ENCODE data around the gene EPAS1. TPM values are rescaled to one million over a fixed set of nuclear protein-coding genes. Genes with fewer than 3 reads are reported as not detected.

Gene EPAS1
- total and polyA plus RNA-seq, 2 of the 8 experiments (the other 6 are each of a cell fraction or from before 2014, with no cell fraction given) = 2.0 to 4.9 TPM

DNA sequence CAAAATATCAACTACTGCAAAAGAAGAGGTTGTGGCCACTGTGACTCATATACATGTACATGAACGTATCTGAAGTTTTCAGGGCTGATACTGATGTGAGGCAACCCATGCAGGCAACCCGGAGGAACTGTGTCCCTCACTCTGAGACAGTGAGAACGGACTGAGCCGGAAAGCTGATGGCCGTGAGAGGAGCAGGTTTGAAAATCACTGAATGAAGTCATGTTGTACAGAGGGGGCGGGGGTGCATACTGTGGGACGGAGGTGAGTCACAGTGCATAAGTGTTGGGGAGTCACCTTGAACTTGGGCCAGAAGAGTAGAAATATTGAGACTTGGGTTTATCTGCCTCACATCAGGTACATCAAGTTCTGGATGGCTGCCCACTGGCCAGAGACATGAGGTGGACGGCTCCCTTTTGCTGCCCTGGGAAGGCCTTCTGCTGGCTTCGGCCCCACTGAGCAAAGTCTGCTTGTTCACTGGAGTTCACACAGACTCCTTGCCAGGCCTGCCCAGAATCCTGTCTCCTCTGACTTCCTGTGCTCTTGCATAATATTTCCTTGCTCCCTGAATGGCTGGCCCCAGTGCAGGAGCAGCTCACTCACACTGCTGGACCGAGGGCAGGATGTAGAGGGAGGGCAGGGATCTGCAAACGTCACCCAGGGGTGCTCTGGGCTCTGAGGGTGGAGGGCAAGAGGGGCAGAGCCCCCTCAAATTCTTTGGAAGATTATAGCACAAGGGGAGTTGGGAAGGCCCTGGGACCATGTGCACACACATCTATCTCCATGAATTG lies 18.1 kb downstream of the EPAS1 start:
- Histone ChIP-seq H2BK12ac (ENCODE audit: low read depth, low read length) (no peak overlapping the region), H2AK5ac (ENCODE audit: low read depth, low read length) (no peak overlapping the region), H2BK120ac (replicated peaks; ENCODE audit: low read depth, low read length) (no peak overlapping the region), H3K4me2 (ENCODE audit: insufficient read depth in 1 of 2, low read depth in 2 of 2, low read length in 2 of 2) (no peak overlapping the region), H3K27me3 (replicated peaks in 1 of 4; ENCODE audit: control insufficient read depth in 3 of 4, extremely low read depth in 1 of 4, insufficient read depth in 3 of 4, low read length in 3 of 4) (peaks cover 0 to 1% (median 0%) of the 10 kb centered on the region in 4 experiments; a peak in 1 of 7 replicates), H3K14ac (ENCODE audit: insufficient read length) (no peak overlapping the region), H3K23me2 (ENCODE audit: low read depth, low read length) (no peaks in the 10 kb centered on the region), H2AFZ (ENCODE audit: low read length) (no peak overlapping the region), H3K56ac (replicated peaks; ENCODE audit: insufficient read length, low read depth, low read length) (no peak overlapping the region), H2BK20ac (ENCODE audit: low read length) (no peak overlapping the region), H3K4me3 (ENCODE audit: extremely low read depth in 1 of 4, insufficient read depth in 2 of 4, low read depth in 3 of 4, low read length in 4 of 4) (no peak overlapping the region), H3K4me1 (replicated peaks in 1 of 4; ENCODE audit: control insufficient read depth in 3 of 4, insufficient read depth in 4 of 4, low read length in 3 of 4) (peaks cover 0 to 2% (median 0%) of the 10 kb centered on the region in 4 experiments; a peak in 1 of 7 replicates), H3K23ac (ENCODE audit: insufficient read length) (no peak overlapping the region), H3K9me3 (ENCODE audit: insufficient read depth in 2 of 2, low read depth in 1 of 2, low read length in 1 of 2) (no peaks in the 10 kb centered on the region), H3K79me1 (ENCODE audit: low read depth, low read length) (no peaks in the 10 kb centered on the region), H4K8ac (ENCODE audit: extremely low read depth, insufficient read depth, low read length) (no peak overlapping the region), H3K79me2 (ENCODE audit: control insufficient read depth in 1 of 2, insufficient read depth in 2 of 2, low read length in 2 of 2) (no peaks in the 10 kb centered on the region), H3K27ac (ENCODE audit: low read depth, low read length) (no peak overlapping the region), H3K18ac (ENCODE audit: extremely low read depth, low read length) (no peak overlapping the region), H2BK15ac (ENCODE audit: low read length) (no peak overlapping the region; the same call in 1 of the 2 replicates), H3K4ac (replicated peaks; ENCODE audit: insufficient read length, low read depth, low read length) (no peak overlapping the region), H3K9ac (replicated peaks in 1 of 4; ENCODE audit: extremely low read depth in 1 of 4, low read depth in 3 of 4, low read length in 3 of 4) (no peak overlapping the region), H4K20me1 (replicated peaks in 1 of 2; ENCODE audit: control insufficient read depth in 1 of 2, insufficient read depth in 2 of 2, low read length in 2 of 2) (no peaks in the 10 kb centered on the region), H2BK5ac (ENCODE audit: low read depth, low read length) (no peak overlapping the region), H3K36me3 (ENCODE audit: control insufficient read depth in 2 of 4, insufficient read depth in 4 of 4, low read length in 3 of 4) (no peaks in the 10 kb centered on the region), H4K91ac (replicated peaks; ENCODE audit: insufficient read length, low read length) (no peak overlapping the region), H4K5ac (ENCODE audit: insufficient read length, low read depth, low read length) (no peak overlapping the region)
- no peak for DNase-seq (ENCODE audit: low read depth in 1 of 2, low spot score in 2 of 2)
- POLR2A ChIA-PET (ENCODE audit: partially characterized antibody) = no interaction called here
- no peak for FAIRE-seq
- CTCF ChIA-PET (ENCODE audit: partially characterized antibody) = interaction anchor here (1.3 kb wide), 1 partner anchor 21 kb away, joined by 6 read pairs; no protein-coding TSS in a partner anchor
- WGBS, 2 experiments (ENCODE audit: extremely low coverage in 1 of 2, insufficient coverage in 1 of 2, insufficient read length in 1 of 2, insufficient replicate concordance in 2 of 2, low coverage in 1 of 2, low lambda C conversion rate in 2 of 2, missing lambda C conversion rate in 1 of 2) = 85% methylated on average over 11 of the region's 11 CpGs; no CpG with 5 or more reads in 1 of the 2 experiments
- TF ChIP-seq MAFK (IDR thresholded peaks at IDR 0.05; ENCODE audit: low read depth, low read length) (no peak), TAF7 (optimal IDR thresholded peaks at IDR 0.05; ENCODE audit: borderline replicate concordance, low read depth, low read length) (no peak), EP300 (IDR thresholded peaks at IDR 0.05; ENCODE audit: borderline replicate concordance in 1 of 2, low read depth in 2 of 2, low read length in 2 of 2) (no peak), PHF8 (conservative IDR thresholded peaks at IDR 0.05; ENCODE audit: low read depth, low read length) (no peak), SIX5 (IDR thresholded peaks at IDR 0.05; ENCODE audit: low read depth, low read length) (no peak), EGR1 (IDR thresholded peaks at IDR 0.05; ENCODE audit: borderline replicate concordance, low read depth, low read length) (no peak), CTBP2 (IDR thresholded peaks at IDR 0.05; ENCODE audit: borderline replicate concordance, insufficient read depth, insufficient read length, low read length) (no peak), GTF2F1 (IDR thresholded peaks at IDR 0.05; ENCODE audit: borderline replicate concordance, low read depth, low read length) (no peak), CEBPB (IDR thresholded peaks at IDR 0.05; ENCODE audit: low read depth, low read length) (no peak), YY1 (IDR thresholded peaks at IDR 0.05; ENCODE audit: low read depth, low read length) (no peak)
- TF ChIP-seq, protein P1, sequence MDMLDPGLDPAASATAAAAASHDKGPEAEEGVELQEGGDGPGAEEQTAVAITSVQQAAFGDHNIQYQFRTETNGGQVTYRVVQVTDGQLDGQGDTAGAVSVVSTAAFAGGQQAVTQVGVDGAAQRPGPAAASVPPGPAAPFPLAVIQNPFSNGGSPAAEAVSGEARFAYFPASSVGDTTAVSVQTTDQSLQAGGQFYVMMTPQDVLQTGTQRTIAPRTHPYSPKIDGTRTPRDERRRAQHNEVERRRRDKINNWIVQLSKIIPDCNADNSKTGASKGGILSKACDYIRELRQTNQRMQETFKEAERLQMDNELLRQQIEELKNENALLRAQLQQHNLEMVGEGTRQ (IDR thresholded peaks at IDR 0.05; ENCODE audit: low read length) = no peak
